GM12801 (cell line): Measurements from ENCODE around the gene ZWILCH.

Experiments
- CTCF ChIP-seq: IDR thresholded peaks from one replicate; pipeline ENCODE4 v1.5.1; 2011; ENCODE audit warnings: control low read depth; ENCODE audit not compliant: insufficient read length; ENCODE audit errors: extremely low read depth

ZWILCH gene

GRCh38 chr15:66581972-66582537, 76.9 kb downstream of the ZWILCH start:
- no peak for TF ChIP-seq CTCF

- no peak for TF ChIP-seq CTCF
These were observed 81.2 kb downstream of the ZWILCH start for GRCh38 chr15:66586155-66586976.

GRCh38 chr15:66587020-66587419, 81.9 kb downstream of the ZWILCH start:
- no peak for TF ChIP-seq CTCF

- TF ChIP-seq CTCF = no peak
These were observed 82.6 kb downstream of the ZWILCH start for GRCh38 chr15:66587749-66588148.

GRCh38 chr15:66588537-66588936, 83.4 kb downstream of the ZWILCH start:
- no peak for TF ChIP-seq CTCF

GRCh38 chr15:66588971-66589370, 83.8 kb downstream of the ZWILCH start:
- no peak for TF ChIP-seq CTCF

GRCh38 chr15:66590435-66590834, 85.3 kb downstream of the ZWILCH start:
- no peak for TF ChIP-seq CTCF
